Breast epithelium (tissue), 4 donors: ENCODE data around the gene ACOT4. TPM values are rescaled to one million over a fixed set of nuclear protein-coding genes. Genes with fewer than 3 reads are reported as not detected.
A peak's percentile ranks its signal among the peaks of the same experiment; 100 is the strongest.
"Not testable (repeated sequence)": the region's sequence is repeated elsewhere in the genome, so short reads cannot be mapped to it uniquely, and the experiment has no call there.

ENCODE experiments used
- DNase-seq, 2 donors: peaks; one replicate each; pipeline ENCODE4 v3.0.0-alpha.2; 2019; ENCODE audit warnings: low spot score in 2 of 2
- H3K27ac ChIP-seq, 2 donors: fragments of 200-600 bp; sonication (generic) in 1 of 2; one replicate each; pipeline ENCODE4 v1.5.1; 2016 to 2019; ENCODE audit warnings: mild to moderate bottlenecking in 1 of 2
- H3K27me3 ChIP-seq, 2 donors: fragments of 200-600 bp; sonication (generic) in 1 of 2; one replicate each; pipeline versions ENCODE4 v1.5.1 to v1.6.0; 2017 to 2019; ENCODE audit warnings: control low read depth in 1 of 2, mild to moderate bottlenecking in 1 of 2
- H3K36me3 ChIP-seq: fragments of 200-600 bp; one replicate; pipeline ENCODE4 v1.5.1; 2019
- H3K4me1 ChIP-seq, 2 donors: fragments of 200-600 bp; sonication (generic); one replicate each; pipeline ENCODE4 v1.5.1; 2016 to 2019; ENCODE audit warnings: control low read depth in 1 of 2
- H3K4me3 ChIP-seq, 3 donors: fragments of 200-600 bp; sonication (generic); 1 replicate in 2 of 3; 2 replicates in 1 of 3; pipeline ENCODE4 v1.5.1; 2016 to 2019; ENCODE audit warnings: mild to moderate bottlenecking in 3 of 3, moderate library complexity in 2 of 3
- H3K9me3 ChIP-seq, 2 donors: fragments of 200-600 bp; sonication (generic) in 1 of 2; one replicate each; pipeline ENCODE4 v1.5.1; 2016 to 2019; ENCODE audit warnings: control low read depth in 1 of 2
- CTCF ChIP-seq, 3 donors: fragments of 450-650 bp; IDR thresholded peaks; one replicate each; pipeline ENCODE4 v1.5.1; 2016 to 2017; ENCODE audit warnings: antibody characterized with exemption in 3 of 3, mild to moderate bottlenecking in 3 of 3, moderate library complexity in 3 of 3
- POLR2A ChIP-seq: fragments of 450-650 bp; IDR thresholded peaks from one replicate; pipeline ENCODE4 v1.6.1; 2016; ENCODE audit warnings: antibody characterized with exemption, mild to moderate bottlenecking, moderate library complexity
- POLR2AphosphoS5 ChIP-seq, 3 donors: sonication (generic); formaldehyde crosslinking; IDR thresholded peaks; one replicate each; pipeline ENCODE4 v1.6.1; 2017; ENCODE audit warnings: antibody characterized with exemption in 3 of 3
- intact Hi-C: fragments of 100-400 bp; cut with DNase I; formaldehyde crosslinking; loops from one replicate; pipeline ENCODE4 v1.15.1; 2023; ENCODE audit warnings: low total_unique reads
- total RNA-seq, 3 donors: library from RNA; depleted of rRNA; stranded (reverse); fragments of >200 nt; gene quantifications; one replicate each; pipeline ENCODE4 v1.1.0, GENCODE V29; 2016

Gene ACOT4
- 1 to 10 TPM; 2.8 to 5.9 (median 3.7) TPM for total RNA-seq

- Histone ChIP-seq H3K9me3 (no peaks in the 10 kb centered on the region), H3K4me3 (peak within 1 kb of the TSS; percentile 48 to 73 (median 67)), H3K4me1 (no peaks in the 10 kb centered on the region), H3K27ac (peak within 1 kb of the TSS; percentile 56 to 66), H3K36me3 (no peaks in the 10 kb centered on the region), H3K27me3 (no peaks in the 10 kb centered on the region)
- intact Hi-C loops: no loop called here
- TF ChIP-seq POLR2AphosphoS5 (IDR thresholded peaks at IDR 0.05) (no peak), CTCF (IDR thresholded peaks at IDR 0.05) (peak in 2 of 3 donors; percentile 39 to 42)
- DNase-seq: no peak
These were observed at the start of gene ACOT4 for GRCh38 chr14:73591690-73592449. ACOT4 (plus strand) TSS chr14:73591873; CDS start chr14:73591960, 87 bp downstream.

GRCh38 chr14:73542961-73543360 lies 48.7 kb upstream of the ACOT4 start:
- H3K9me3 ChIP-seq, DNase-seq, intact Hi-C loops, H3K36me3 ChIP-seq, H3K4me3 ChIP-seq, H3K27me3 ChIP-seq, H3K4me1 ChIP-seq, H3K27ac ChIP-seq: not testable (repeated sequence)

GRCh38 chr14:73545353-73545752 lies 46.3 kb upstream of the ACOT4 start:
- intact Hi-C loops: not testable (repeated sequence)

GRCh38 chr14:73549097-73549496 lies 42.6 kb upstream of the ACOT4 start:
- H3K27me3 ChIP-seq, intact Hi-C loops, DNase-seq, H3K36me3 ChIP-seq, H3K4me3 ChIP-seq, H3K27ac ChIP-seq, H3K4me1 ChIP-seq, H3K9me3 ChIP-seq: not testable (repeated sequence)

More at GRCh38 chr14:73545353-73545752, 46.3 kb upstream of the ACOT4 start:
- H3K9me3 ChIP-seq, H3K27ac ChIP-seq, DNase-seq, H3K4me1 ChIP-seq, H3K4me3 ChIP-seq, H3K27me3 ChIP-seq, H3K36me3 ChIP-seq: not testable (repeated sequence)

GRCh38 chr14:73549889-73550524 lies 41.7 kb upstream of the ACOT4 start:
- H3K27ac ChIP-seq, H3K36me3 ChIP-seq, DNase-seq, H3K4me3 ChIP-seq, H3K9me3 ChIP-seq, H3K4me1 ChIP-seq, H3K27me3 ChIP-seq, intact Hi-C loops: not testable (repeated sequence)

GRCh38 chr14:73553845-73554244 lies 37.8 kb upstream of the ACOT4 start:
- Histone ChIP-seq H3K4me3 (no peak overlapping the region), H3K27ac (no peak overlapping the region), H3K9me3 (no peaks in the 10 kb centered on the region), H3K27me3 (no peaks in the 10 kb centered on the region), H3K4me1 (no peaks in the 10 kb centered on the region), H3K36me3 (no peaks in the 10 kb centered on the region)
- no peak for DNase-seq
- TF ChIP-seq POLR2AphosphoS5 (IDR thresholded peaks at IDR 0.05) (no peak), POLR2A (no peak), CTCF (IDR thresholded peaks at IDR 0.05) (no peak)
- intact Hi-C loops: no loop called here

- intact Hi-C loops, H3K36me3 ChIP-seq, H3K9me3 ChIP-seq, H3K27ac ChIP-seq, H3K27me3 ChIP-seq, DNase-seq, H3K4me1 ChIP-seq, H3K4me3 ChIP-seq: not testable (repeated sequence)
These were observed 34.5 kb upstream of the ACOT4 start for GRCh38 chr14:73557201-73557600.

- H3K27me3 ChIP-seq, DNase-seq, H3K4me3 ChIP-seq, H3K36me3 ChIP-seq, intact Hi-C loops, H3K27ac ChIP-seq, H3K4me1 ChIP-seq, H3K9me3 ChIP-seq: not testable (repeated sequence)
These were observed 33.4 kb upstream of the ACOT4 start for GRCh38 chr14:73558238-73558637.

GRCh38 chr14:73562256-73562655 lies 29.4 kb upstream of the ACOT4 start:
- H3K27me3 ChIP-seq, intact Hi-C loops, H3K36me3 ChIP-seq, H3K4me1 ChIP-seq, DNase-seq, H3K9me3 ChIP-seq, H3K27ac ChIP-seq, H3K4me3 ChIP-seq: not testable (repeated sequence)

GRCh38 chr14:73562696-73563095 lies 29.0 kb upstream of the ACOT4 start:
- H3K4me3 ChIP-seq, H3K4me1 ChIP-seq, DNase-seq, intact Hi-C loops, H3K27me3 ChIP-seq, H3K9me3 ChIP-seq, H3K36me3 ChIP-seq, H3K27ac ChIP-seq: not testable (repeated sequence)

- H3K9me3 ChIP-seq, H3K36me3 ChIP-seq, DNase-seq, H3K4me3 ChIP-seq, intact Hi-C loops, H3K27ac ChIP-seq, H3K4me1 ChIP-seq, H3K27me3 ChIP-seq: not testable (repeated sequence)
These were observed 25.2 kb upstream of the ACOT4 start for GRCh38 chr14:73566431-73566830.
